Fibroblast of gingiva (primary cell): ENCODE measurements around the gene MALL.
"Not testable (repeated sequence)": the region's sequence is repeated elsewhere in the genome, so short reads cannot be mapped to it uniquely, and the experiment has no call there.

ENCODE experiments used
- DNase-seq: peaks from one replicate; pipeline ENCODE4 v3.0.0-alpha.2; 2011; ENCODE audit warnings: low read depth

The MALL gene

DNA sequence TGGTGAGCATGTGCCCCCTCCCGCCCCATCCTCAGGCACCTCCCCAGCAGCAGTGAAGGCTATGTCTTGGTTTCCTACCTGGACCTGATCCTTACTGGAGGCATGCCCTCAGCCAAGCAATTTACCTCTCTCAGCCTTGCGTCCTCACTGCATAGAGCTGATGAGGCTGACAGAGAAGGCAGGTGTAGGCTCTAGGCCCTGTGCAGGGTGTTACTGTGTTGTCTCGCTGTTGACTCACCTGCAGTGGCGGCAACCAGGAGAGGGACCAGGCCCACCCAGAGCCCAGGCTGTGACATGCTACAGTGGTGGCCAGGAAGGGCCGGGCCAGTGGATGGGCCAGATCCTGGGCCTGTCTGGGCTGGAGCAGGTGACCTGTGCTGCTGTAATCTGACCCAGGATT, 65.9 kb downstream of the MALL start:
- DNase-seq, result not testable (repeated sequence)

DNA sequence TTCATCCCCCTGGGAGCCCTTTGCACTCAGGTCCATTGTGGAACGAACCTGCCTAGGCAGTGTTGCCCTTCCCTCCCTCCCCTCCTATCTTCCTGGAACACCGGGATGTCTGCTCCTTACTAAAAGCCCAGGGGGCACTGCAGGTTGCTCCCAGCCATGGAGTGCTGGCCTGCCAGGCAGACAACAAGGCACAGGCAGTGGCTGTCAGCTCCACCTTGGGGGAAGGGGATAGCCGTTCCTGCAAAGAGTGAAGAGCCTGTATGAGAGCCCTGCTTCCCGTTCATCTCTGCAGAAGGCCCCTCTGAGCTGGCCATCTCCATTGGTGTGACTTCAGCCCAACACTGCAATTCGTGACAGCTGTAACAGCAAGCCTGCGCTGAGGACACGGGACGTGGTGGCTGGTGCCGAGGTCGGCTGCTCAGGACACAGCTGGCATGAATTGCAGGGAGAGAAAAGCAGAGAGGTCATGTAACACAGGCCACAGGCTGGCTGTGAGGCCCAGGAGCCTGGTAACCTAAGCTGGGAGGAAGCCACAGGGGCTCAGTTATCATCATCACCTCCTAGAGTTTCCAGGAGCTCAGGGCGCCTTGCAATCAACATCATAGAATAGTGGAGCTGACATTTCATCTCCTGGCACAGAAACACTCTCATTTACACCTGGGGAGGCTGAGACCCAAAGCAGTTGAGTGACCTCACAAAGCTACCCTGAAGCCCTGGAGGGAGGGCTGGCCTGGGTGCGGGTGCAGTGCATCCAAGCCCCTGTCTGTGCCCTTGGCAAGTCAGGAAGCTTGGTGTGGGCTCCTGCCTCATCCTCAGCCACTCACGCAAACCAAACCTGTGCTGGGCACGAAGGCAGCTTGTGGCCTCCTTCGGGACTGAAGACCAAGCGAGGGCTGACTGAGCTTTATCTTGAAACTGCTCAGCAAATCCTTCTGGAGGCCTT, 67.1 kb downstream of the MALL start:
- not testable (repeated sequence) for DNase-seq

DNA sequence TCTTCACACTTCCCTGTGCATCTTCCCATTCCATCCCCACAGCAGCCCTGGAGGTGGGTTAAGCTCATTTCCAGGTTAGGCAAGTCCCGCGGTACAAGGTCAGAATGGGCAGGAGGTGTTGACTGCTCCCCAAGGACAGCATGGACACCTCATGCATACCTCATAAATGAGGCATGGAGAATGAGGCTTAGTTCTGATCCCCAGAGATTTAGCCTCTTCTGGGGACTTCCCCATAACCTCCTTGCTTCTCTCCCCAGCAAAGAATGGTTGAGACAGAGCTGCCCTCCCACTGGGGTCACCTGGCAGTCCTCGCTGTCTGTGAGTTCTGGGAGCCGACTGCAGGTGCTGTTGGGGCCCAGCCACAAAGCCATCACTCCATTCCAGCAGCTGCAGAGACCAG, 68.4 kb downstream of the MALL start:
- DNase-seq, result not testable (repeated sequence)

DNA sequence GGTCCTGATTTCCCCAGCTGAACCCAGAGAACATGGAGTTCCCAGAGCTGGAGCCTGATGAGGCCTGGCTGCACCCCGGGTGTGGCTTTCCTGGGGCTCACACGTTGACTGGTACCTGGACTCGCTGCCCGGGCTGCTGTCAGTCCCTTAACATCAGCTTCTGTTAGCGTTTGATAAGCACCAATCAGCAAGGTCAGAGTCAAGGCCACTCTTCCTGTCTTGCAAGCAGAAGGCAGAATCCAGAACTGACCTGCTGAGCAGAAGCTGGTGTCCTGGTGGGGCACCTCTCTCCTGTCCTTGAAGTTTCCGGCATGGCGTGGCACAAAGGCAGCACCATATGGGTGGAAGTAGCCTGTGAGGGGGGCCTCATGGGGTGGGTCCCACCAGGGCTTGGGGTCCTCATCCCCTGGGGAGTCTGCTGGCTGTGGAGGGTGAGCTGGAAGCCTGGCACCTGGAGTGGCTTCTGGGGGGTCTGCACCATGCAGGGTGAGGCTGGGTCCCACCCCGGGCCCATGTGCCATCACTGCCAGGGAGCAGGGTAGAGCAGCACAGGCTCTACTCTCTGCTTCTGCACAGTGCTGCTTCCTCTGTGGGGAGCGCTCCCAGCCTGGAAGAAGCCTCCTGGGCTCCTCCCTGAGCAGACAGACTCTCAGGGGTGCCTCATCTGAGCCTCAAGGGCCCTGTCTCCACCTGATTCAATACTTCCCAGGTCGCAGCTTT, 73.5 kb downstream of the MALL start:
- not testable (repeated sequence) for DNase-seq

DNA sequence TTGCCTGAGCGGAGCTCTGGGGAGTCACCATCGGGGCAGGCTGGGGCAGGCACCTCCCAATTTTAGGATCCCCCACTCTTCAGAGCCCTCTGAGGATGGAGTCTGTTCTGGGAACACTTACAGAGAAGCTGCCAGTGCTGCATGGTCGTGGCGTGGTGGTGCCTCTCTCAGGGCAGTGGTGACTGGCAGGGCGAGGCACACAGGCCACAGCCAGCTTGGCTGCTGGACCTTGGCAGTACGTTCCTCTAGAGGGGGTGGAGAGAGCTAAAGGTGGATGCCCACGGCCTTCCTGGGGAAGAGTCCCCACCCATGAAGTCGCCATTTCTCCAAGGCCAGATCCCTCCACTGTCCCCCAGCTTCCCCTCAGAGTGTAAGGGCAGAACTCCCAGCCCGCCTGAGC, 78.3 kb downstream of the MALL start:
- DNase-seq, result not testable (repeated sequence)

DNA sequence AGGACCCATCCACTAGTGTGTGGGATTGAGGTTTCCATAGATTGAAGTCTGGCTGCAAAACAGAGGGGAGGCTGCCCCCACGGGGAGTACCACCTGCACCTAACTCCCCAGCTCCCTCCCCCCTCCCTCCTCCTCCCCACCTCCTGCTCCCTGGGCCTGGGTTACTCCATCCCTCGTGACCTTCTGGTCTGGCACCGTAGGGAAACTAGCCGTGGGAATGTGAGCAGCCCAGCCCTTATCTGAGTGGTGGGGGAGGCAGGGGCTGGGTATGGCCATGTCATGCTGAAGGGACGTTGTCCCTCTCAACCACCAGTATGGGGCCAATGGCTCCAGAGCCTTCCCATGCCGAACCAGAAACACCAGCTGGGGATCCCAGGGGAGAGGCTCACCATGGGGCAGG, 80.2 kb downstream of the MALL start:
- DNase-seq, result not testable (repeated sequence)

DNA sequence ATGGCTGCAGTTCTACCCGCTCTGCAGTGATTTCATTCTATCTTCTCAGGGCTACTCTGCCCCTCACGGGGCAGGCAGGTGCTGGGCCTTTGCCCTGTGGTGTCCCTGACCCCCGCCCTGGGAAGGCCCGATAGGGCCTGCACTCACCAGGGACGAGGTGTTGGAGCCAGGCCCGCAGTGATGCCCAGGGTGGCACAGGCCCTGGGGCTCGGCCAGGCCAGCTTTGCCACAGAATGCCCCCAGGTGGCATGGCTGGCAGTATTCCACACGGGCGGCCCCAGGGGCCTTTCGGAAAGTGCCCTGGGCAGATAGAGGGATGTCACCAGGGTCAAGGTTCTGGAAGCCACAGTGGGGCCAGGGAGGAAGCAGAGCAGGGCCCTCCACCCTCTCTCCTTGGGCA, 80.7 kb downstream of the MALL start:
- DNase-seq, result not testable (repeated sequence)
